Upper lobe of left lung (tissue), 4 donors: ENCODE data around the gene LIPN.

Experiments
- EP300 ChIP-seq, 4 donors: sonication (generic); formaldehyde crosslinking; IDR thresholded peaks; one replicate each; pipeline ENCODE4 v1.5.1; 2017; ENCODE audit warnings: antibody characterized with exemption in 4 of 4, control low read depth in 2 of 4
- POLR2A ChIP-seq, 4 donors: fragments of 450-650 bp; IDR thresholded peaks; one replicate each; pipeline ENCODE4 v1.5.1; 2016 to 2017; ENCODE audit warnings: antibody characterized with exemption in 4 of 4, mild to moderate bottlenecking in 2 of 4
- POLR2AphosphoS5 ChIP-seq, 2 donors: sonication (generic); formaldehyde crosslinking; IDR thresholded peaks; one replicate each; pipeline ENCODE4 v1.5.1; 2017; ENCODE audit warnings: antibody characterized with exemption in 2 of 2
- TF ChIP-seq, protein P1 (sequence below), 6 experiments: fragments of 450-650 bp in 4 of 6; fragments of 200-600 bp in 2 of 6; sonication (generic) in 2 of 6; IDR thresholded peaks; one replicate each; pipeline ENCODE4 v1.5.1; 2016 to 2019; ENCODE audit warnings: antibody characterized with exemption in 6 of 6

DNA sequence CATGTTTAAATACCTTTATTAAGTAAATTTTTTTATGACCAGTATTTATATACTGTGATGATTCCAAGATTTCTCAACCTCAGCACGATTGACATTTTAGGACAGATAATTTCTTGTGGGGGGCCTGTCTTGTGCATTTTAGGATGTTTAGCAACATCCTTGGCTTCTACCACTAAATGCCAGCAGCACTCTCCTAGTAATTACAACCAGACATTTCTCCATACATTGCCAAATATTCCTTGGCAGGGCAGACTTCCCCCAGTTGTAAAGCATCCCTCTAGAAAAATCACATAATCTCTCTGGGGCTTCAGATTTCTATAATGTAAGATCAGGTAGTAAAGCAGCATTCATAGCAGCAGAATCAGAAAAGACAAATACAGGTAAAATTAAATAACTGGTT is 34.9 kb downstream of the LIPN start:
- TF ChIP-seq, protein P1, sequence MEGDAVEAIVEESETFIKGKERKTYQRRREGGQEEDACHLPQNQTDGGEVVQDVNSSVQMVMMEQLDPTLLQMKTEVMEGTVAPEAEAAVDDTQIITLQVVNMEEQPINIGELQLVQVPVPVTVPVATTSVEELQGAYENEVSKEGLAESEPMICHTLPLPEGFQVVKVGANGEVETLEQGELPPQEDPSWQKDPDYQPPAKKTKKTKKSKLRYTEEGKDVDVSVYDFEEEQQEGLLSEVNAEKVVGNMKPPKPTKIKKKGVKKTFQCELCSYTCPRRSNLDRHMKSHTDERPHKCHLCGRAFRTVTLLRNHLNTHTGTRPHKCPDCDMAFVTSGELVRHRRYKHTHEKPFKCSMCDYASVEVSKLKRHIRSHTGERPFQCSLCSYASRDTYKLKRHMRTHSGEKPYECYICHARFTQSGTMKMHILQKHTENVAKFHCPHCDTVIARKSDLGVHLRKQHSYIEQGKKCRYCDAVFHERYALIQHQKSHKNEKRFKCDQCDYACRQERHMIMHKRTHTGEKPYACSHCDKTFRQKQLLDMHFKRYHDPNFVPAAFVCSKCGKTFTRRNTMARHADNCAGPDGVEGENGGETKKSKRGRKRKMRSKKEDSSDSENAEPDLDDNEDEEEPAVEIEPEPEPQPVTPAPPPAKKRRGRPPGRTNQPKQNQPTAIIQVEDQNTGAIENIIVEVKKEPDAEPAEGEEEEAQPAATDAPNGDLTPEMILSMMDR (IDR thresholded peaks at IDR 0.05) = no peak
- TF ChIP-seq POLR2A (IDR thresholded peaks at IDR 0.05) (no peak), POLR2AphosphoS5 (IDR thresholded peaks at IDR 0.05) (no peak), EP300 (IDR thresholded peaks at IDR 0.05) (no peak)
